ENCODE measurements around the gene CHP1.
A peak's percentile ranks its signal among the peaks of the same experiment; 100 is the strongest.
"Not testable (repeated sequence)": the region's sequence is repeated elsewhere in the genome, so short reads cannot be mapped to it uniquely, and the experiment has no call there.

The CHP1 gene

GRCh38 chr15:41258750-41259471 is 27.8 kb downstream of the CHP1 start:
- DNase-seq, result no peak

DNA sequence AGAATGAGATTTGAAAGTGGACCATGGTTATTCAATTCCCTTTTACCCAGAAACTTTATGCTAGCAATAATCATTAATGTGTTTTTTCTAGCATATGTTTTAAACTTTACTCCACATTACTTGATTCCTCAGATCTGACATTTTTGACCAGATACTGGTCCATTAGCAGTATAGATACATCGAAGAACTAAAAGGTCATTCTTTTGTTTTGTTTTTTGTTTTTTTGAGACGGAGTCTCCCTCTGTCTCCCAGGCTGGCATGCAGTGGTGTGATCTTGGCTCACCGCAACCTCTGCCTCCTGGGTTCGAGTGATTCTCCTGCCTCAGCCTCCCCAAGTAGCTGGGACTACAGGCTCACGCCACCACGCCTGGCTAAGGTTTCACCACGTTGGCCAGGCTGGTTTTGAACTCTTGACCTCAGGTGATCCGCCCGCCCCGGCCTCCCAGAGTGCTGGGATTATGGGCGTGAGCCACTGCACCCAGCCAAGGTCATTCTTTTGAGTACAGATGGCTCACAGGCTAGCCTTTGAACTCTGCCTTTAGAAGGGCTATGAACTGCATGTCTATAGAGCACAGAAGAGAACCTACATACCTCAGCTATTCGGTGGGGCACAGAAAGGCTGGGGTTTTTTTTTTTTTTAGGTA is 28.6 kb downstream of the CHP1 start:
- no peak for DNase-seq

GRCh38 chr15:41260924-41261323 is 29.9 kb downstream of the CHP1 start:
- not testable (repeated sequence) for DNase-seq

- DNase-seq, result no peak
These were observed 31.5 kb downstream of the CHP1 start for GRCh38 chr15:41262571-41262970.

DNA sequence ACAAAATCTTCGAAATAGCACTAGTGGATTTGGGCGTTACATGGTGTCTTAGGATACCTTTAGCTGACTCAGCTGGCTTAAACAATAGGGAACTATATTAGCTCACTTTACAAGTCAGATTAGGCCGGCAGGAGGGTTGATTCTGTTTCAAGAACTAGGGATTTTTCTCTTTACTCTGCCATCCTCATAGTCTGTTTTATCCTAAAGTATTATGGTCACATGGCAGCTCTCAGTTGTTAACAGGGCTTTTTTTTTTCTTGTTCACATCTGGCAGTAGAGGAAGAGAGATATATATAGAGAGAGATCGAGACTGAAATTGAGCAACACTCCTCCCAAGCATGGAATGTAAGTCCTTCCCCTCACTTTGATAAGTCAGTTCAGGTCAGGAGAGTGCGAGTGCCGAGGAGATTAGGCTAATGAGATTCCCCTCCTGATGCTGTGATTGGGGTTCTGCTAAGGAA is 32.9 kb downstream of the CHP1 start:
- DNase-seq, result no peak

- DNase-seq, result no peak
These were observed 38.8 kb downstream of the CHP1 start for GRCh38 chr15:41269887-41270286.

- DNase-seq, result no peak
These were observed 45.8 kb downstream of the CHP1 start for GRCh38 chr15:41276831-41277230.

DNA sequence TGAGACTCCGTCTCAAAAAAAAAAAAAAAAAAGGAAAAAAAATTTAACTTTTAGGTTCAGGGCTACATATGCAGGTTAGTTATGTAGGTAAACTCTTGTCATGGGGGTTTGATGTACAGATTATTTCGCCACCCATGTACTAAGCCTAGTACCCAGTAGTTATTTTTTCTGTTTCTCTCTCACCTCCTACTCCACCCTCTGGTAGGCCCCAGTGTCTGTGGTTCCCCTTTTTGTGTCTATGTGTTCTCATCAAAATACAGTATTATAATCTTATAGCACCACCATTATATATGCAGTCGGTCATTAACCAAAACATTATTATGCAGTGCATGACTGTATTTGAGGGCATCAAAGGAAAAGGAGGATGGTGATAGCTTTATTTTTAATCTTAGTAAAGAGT is 47.3 kb downstream of the CHP1 start:
- no peak for DNase-seq

- DNase-seq, result no peak
These were observed 48.6 kb downstream of the CHP1 start for GRCh38 chr15:41279535-41280283.

- DNase-seq, result no peak
These were observed 50.2 kb downstream of the CHP1 start for GRCh38 chr15:41281236-41281635.

- DNase-seq, result not testable (repeated sequence)
These were observed 51.4 kb downstream of the CHP1 start for GRCh38 chr15:41282436-41282835.

GRCh38 chr15:41282980-41283652 is 52.0 kb downstream of the CHP1 start:
- peak; percentile 10 for DNase-seq

DNA sequence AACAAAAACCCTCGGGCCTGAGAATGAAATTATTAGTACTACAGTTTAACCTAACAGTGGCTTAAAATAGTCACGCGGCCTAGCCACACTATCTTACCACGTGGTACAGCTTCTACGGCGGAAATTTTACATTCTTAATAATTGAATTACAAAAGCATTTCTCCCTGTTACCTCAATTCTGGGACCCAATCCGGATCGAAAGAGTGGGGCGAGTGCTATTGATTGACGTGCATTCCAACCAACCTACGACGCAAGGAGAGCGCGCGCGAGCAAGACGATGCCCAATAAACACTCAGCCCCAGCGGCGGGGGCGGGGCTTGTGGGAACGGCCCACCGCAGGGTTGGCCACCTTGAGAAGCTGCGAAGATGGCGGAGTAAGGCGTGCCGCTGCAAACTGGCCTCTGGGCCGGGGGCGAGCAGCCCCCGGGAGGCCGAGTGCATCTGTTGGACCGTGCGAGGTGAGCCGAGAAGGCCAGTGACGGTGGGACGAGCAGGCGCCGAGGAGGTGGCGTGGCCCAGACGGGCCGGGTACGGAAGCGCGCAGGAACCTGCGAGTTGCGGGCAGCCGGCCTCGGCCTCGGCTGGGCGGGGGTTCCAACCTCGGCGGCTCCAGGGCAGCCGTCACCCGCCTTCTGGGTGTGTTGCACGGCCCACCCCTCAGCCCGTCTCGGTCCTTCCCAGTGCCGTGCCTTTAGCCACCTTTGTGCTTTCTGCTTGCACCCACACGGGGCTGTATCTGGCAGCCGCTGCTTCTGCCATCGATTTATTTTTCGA is 52.8 kb downstream of the CHP1 start:
- peak; percentile 96 for DNase-seq

- DNase-seq, result no peak
These were observed 53.5 kb downstream of the CHP1 start for GRCh38 chr15:41284427-41285177.

DNA sequence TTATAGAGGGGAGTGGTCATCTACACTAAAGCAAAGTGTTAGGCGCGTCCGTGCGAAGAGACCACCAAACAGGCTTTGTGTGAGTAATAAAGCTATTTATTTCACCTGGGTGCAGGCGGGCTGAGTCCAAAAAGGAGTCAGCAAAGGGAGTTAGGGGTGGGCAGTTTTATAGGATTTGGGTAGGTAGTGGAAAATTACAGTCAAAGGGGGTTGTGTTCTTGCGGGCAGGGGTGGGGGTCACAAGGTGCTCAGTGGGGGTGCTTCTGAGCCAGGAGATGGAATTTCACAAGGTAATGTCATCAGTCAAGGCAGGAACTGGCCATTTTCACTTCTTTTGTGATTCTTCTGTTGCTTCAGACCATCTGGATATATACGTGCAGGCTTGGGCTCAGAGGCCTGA is 54.2 kb downstream of the CHP1 start:
- DNase-seq, result no peak

- DNase-seq, result no peak
These were observed 55.7 kb downstream of the CHP1 start for GRCh38 chr15:41286665-41287333.

GRCh38 chr15:41288464-41288863 is 57.4 kb downstream of the CHP1 start:
- no peak for DNase-seq

DNA sequence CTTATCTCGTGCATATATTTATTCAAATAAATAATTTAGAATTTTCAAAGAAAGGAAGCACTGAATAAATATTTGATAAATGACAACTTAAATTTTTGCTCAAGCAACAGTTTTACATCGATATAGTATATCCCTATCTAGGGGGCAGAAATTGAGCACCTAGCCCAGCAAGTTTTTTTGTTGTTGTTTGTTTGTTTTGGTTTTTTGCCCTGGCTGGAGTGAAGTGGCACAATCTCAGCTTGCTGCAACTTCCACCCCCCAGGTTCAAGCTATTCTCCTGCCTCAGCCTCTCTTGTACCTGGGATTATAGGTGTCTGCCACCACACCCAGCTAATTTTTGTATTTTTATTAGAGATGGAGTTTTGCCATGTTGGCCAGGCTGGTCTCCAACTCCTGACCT is 58.9 kb downstream of the CHP1 start:
- no peak for DNase-seq

DNA sequence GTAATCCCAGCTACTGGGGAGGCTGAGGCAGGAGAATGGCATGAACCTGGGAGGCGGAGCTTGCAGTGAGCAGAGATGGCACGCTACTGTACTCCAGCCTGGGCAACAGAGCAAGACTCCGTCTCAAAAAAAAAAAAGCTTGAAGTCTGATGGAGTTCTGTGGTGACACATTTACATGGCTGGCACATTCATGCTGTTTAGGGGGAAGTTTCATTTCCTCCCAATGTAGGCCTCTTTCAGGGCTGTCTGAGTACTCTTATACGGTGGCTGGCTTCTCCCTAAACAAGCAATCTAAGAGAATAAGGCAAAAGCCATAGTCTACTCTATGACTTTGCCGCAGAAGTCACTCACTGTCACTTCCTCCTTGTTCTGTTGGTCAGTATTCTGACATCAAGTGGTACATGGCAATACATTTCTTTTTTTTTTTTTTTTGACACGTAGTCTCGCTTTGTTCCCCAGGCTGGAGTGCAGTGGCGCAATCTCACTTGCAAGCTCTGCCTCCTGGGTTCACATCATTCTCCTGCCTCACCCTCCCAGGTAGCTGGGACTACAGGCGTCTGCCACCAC is 60.1 kb downstream of the CHP1 start:
- DNase-seq, result no peak

DNA sequence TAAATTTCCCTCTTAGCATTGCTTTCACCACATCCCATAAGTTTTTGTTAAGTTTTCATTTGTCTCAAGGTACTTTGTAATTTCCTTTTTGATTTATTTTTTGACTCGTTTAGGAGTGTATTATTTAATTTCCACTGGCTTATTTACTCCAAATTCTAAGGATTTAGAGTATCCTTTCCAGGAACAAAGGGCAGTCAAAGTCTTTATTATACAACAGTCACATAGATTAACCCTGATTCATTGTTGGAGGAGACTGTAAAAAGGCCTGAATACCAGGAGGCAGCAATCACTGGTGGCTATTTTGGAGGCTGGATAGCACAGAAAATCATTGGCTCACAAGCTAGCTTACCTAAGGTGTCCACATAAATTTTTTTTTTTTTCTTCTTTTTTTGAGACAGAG is 61.5 kb downstream of the CHP1 start:
- DNase-seq, result no peak

- DNase-seq, result not testable (repeated sequence)
These were observed 70.1 kb downstream of the CHP1 start for GRCh38 chr15:41301139-41301538.
